GM12801 (cell line): ENCODE results near the gene C1QL3.

Experiments
- CTCF ChIP-seq: IDR thresholded peaks from one replicate; pipeline ENCODE4 v1.5.1; 2011; ENCODE audit warnings: control low read depth; ENCODE audit not compliant: insufficient read length; ENCODE audit errors: extremely low read depth

Gene C1QL3

GRCh38 chr10:16493884-16494536, 27.7 kb downstream of the C1QL3 start:
- no peak for TF ChIP-seq CTCF

GRCh38 chr10:16491933-16492332, 29.7 kb downstream of the C1QL3 start:
- TF ChIP-seq CTCF = no peak

- no peak for TF ChIP-seq CTCF
Observed at GRCh38 chr10:16490511-16490910, 31.2 kb downstream of the C1QL3 start.

GRCh38 chr10:16483241-16483917, 38.3 kb downstream of the C1QL3 start:
- TF ChIP-seq CTCF = no peak

GRCh38 chr10:16481052-16481728, 40.5 kb downstream of the C1QL3 start:
- no peak for TF ChIP-seq CTCF

- TF ChIP-seq CTCF = no peak
Observed at GRCh38 chr10:16478801-16479200, 42.9 kb downstream of the C1QL3 start.

- TF ChIP-seq CTCF = no peak
Observed at GRCh38 chr10:16477757-16478156, 43.9 kb downstream of the C1QL3 start.
